Stromal cell of bone marrow (primary cell): ENCODE results near the gene TPMT.

Experiments used
- DNase-seq: peaks from one replicate; pipeline ENCODE4 v3.0.0-alpha.2; 2012; ENCODE audit warnings: low read depth

Gene TPMT

DNA sequence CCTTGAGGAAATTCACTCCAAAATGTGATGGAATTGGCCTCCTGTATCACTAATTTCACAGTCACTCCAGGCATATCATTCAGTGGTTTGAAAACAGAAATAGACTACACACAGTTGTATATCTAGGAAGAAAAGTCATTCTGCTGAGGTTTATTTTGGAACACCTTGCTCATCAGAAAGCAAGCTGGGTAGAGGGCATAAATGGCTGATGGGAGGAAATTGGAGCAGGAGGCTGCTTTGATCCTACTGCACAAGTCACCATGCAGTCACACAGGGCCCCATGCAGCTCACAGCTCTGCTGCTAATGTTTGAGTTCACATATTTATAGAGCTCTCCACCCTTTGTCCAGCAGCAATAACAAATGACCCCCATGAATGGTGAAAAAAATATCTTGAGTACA lies 44.7 kb downstream of the TPMT start:
- DNase-seq, result no peak

DNA sequence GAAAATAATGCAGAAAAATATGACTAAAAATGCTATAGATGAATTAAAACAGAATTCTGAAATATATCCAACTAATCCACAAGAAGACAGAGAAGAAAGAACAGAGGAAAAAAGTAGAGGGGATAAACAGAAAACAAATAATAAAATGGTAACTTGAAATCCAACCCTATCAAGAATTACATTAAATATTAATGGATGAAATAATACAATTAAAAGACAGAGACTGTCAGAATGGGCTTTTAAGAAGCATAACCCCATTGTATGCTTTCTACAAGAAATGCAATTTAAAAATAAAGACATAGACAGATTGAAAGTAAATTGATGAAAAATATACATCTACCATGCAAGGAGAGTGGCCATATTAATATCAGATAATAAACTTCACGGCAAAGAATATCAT lies 47.8 kb downstream of the TPMT start:
- no peak for DNase-seq

DNA sequence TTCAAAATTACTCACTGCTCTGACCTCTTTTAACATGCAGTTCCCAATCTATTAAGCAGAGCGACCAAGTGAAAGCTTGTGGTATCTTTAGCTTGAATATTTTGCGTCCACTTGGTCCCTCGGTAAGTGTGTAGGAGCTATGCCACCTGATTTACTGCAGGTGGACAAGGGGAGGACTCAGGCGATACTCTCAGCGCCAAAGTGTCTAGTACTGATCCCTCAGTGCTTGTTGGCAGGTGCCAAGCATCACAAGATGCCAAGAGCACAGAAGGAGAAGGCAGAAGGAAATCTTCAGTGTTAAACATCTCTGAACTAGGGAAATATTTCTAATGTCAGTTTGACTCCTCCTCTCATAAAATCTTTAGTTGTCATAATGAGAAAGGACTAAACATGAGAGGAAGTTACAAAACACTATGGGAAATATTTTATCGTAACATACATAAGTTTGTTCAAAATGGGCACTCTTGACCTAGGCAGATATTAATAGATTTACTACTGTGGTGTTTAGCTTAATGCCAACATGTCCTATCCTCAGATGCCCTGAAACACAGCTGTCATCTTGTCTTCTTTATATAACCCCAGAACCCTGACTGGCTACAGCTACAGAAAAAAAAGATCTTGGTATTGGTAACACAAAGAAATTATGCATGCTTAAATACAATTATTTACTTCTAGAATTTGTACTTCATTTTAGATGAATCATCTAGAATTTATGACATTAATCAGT lies 51.9 kb downstream of the TPMT start:
- DNase-seq, result no peak

GRCh38 chr6:18101873-18102272 lies 53.0 kb downstream of the TPMT start:
- no peak for DNase-seq

- DNase-seq, result peak; percentile 21
Observed at GRCh38 chr6:18101271-18101670, 53.6 kb downstream of the TPMT start.

GRCh38 chr6:18100296-18100695 lies 54.6 kb downstream of the TPMT start:
- DNase-seq, result no peak

GRCh38 chr6:18099511-18099910 lies 55.4 kb downstream of the TPMT start:
- DNase-seq, result no peak

GRCh38 chr6:18096423-18096822 lies 58.5 kb downstream of the TPMT start:
- DNase-seq, result no peak

DNA sequence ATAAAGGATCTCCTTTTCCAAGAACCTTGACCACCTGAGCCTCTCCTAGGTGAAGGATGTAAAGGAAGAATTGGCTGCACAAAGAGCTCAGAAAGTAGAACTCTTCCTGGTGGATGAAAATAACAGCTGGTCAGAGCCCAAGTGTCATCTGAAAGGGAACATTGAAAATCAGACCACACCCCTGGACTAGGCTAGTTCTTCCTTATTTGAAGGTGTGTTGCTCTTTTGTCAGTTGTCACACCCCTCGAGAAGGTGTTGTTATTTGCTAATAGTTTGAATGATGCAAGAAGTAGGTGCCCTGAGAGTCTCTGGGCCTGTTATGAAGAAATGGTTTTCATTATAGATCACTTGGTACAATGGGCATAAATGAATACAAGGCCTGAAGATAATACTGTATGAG lies 63.5 kb downstream of the TPMT start:
- DNase-seq, result no peak

GRCh38 chr6:18090349-18090786 lies 64.5 kb downstream of the TPMT start:
- DNase-seq, result no peak

GRCh38 chr6:18088419-18089296 lies 66.2 kb downstream of the TPMT start:
- DNase-seq, result no peak

- DNase-seq, result no peak
Observed at GRCh38 chr6:18087396-18088165, 67.3 kb downstream of the TPMT start.

DNA sequence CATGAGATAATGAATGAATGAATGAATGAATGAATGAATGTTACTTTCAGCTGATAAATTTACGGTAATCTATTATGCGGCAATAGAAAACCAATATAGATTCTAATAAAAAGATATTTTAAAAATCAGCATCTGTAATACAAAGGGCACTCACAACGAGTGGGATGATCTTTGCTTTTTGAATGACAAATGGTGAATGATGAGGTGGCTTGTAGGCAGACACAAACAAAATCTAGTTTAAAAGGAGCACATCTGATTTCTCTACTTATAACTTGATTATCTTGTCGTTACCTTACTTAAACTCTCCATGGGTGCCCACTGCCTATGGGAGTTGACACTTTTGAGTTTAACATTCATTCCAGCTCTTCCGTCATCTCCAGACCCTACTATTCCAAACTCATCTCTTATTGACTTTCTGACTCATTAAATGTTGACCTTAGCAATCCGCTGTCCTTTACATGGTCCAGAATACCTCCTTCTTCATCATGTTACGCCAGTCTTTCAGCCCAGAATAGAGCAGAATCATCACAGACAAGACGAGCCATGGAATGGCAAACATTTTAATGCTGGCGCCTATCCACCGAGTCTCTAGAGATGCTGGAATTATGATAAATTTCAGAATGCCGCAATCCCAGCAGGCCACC lies 73.7 kb downstream of the TPMT start:
- DNase-seq, result no peak

- no peak for DNase-seq
Observed at GRCh38 chr6:18080544-18080943, 74.3 kb downstream of the TPMT start.

- DNase-seq, result no peak
Observed at GRCh38 chr6:18078866-18079265, 76.0 kb downstream of the TPMT start.
